ENCODE data around the gene CDC27.
"Not testable (repeated sequence)": the region's sequence is repeated elsewhere in the genome, so short reads cannot be mapped to it uniquely, and the experiment has no call there.

CDC27 gene

GRCh38 chr17:47085736-47086135 is 103.4 kb downstream of the CDC27 start:
- no peak for TF ChIP-seq CTCF (IDR thresholded peaks at IDR 0.05; ENCODE audit: control insufficient read depth, extremely low read depth, insufficient read depth)

GRCh38 chr17:47078801-47079200 is 110.3 kb downstream of the CDC27 start:
- no peak for DNase-seq (ENCODE audit: low read depth)
- no peak for TF ChIP-seq CTCF (IDR thresholded peaks at IDR 0.05; ENCODE audit: control insufficient read depth, extremely low read depth, insufficient read depth)
- no peak overlapping the region for H3K4me3 ChIP-seq (ENCODE audit: low read depth, low read length)

More at GRCh38 chr17:47085736-47086135, 103.4 kb downstream of the CDC27 start:
- no peak for DNase-seq (ENCODE audit: low read depth)
- no peak overlapping the region for H3K4me3 ChIP-seq (ENCODE audit: low read depth, low read length)

- no peak overlapping the region for H3K4me3 ChIP-seq (ENCODE audit: low read depth, low read length)
- TF ChIP-seq CTCF (IDR thresholded peaks at IDR 0.05; ENCODE audit: control insufficient read depth, extremely low read depth, insufficient read depth) = no peak
- DNase-seq (ENCODE audit: low read depth) = no peak
These were observed 111.5 kb downstream of the CDC27 start for GRCh38 chr17:47077576-47077975.

GRCh38 chr17:47076171-47076570 is 112.9 kb downstream of the CDC27 start:
- TF ChIP-seq CTCF (IDR thresholded peaks at IDR 0.05; ENCODE audit: control insufficient read depth, extremely low read depth, insufficient read depth) = no peak
- no peak overlapping the region for H3K4me3 ChIP-seq (ENCODE audit: low read depth, low read length)
- DNase-seq (ENCODE audit: low read depth) = no peak

- H3K4me3 ChIP-seq (ENCODE audit: low read depth, low read length); DNase-seq (ENCODE audit: low read depth): not testable (repeated sequence)
These were observed 114.7 kb downstream of the CDC27 start for GRCh38 chr17:47074361-47074760.

- not testable (repeated sequence) for DNase-seq (ENCODE audit: low read depth); H3K4me3 ChIP-seq (ENCODE audit: low read depth, low read length)
These were observed 115.5 kb downstream of the CDC27 start for GRCh38 chr17:47073629-47074028.

DNA sequence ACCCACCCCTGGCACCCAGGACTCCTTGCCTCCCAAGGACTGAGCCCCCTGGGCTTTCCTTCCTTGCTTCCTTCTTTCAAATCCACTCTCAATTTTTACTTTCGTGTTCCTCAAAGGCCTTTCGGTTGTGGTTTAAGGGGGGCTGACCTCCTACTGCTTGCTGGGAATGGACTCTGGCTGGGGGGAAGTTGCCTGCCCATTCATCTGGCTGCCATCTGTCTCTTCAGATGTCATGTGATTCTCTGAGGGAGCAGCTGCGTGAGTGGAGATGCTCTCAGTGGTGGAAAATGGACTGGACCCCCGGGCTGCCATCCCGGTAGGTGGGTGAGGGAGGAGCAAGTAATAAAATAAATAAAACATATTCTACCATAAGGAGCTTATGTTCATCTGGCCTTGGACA is 116.2 kb downstream of the CDC27 start:
- no peak overlapping the region for H3K4me3 ChIP-seq (ENCODE audit: low read depth, low read length)
- DNase-seq (ENCODE audit: low read depth) = no peak
- TF ChIP-seq CTCF (IDR thresholded peaks at IDR 0.05; ENCODE audit: control insufficient read depth, extremely low read depth, insufficient read depth) = no peak

DNA sequence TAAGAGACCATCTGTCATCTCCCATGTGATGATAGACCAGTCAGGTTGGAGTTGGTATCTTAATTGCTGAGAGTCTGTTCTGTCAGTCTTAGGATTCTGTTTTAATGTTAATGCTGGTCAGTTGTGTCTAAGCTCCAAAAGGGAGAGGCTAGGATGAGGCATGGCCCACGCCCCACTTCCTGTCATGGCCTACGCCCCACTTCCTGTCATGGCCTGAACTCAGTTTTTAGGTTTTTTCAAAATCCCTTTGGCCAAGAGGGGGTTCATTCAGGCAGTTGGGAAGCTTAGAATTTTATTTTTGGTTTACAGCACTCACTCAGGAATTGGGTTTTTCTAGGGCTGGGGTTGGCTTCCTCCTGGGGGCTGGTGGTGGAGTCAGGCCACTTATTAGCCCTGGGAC is 117.9 kb downstream of the CDC27 start:
- DNase-seq (ENCODE audit: low read depth) = not testable (repeated sequence)

DNA sequence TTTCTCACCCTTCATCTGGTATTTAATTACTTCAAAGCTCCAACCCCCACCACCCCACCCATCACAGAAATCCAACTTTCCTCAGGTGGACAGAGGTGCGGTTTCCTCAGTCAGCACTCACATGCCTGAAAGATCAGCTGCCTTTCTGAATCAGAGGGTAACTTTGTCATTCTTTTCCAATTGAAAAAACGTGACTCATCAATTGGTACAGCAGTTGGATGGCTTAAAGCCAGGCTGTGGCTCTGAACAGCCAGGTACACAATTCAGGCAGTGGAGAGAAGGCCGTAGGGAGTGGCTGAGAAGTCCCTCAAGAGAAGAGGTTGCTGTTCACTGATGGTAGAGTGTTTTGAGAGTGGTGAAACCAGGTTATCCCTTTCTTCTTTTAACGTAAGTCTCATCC is 118.8 kb downstream of the CDC27 start:
- DNase-seq (ENCODE audit: low read depth); H3K4me3 ChIP-seq (ENCODE audit: low read depth, low read length): not testable (repeated sequence)

More for the DNA sequence above, 117.9 kb downstream of the CDC27 start:
- not testable (repeated sequence) for H3K4me3 ChIP-seq (ENCODE audit: low read depth, low read length)
